Hepatocyte (in vitro differentiated cells): ENCODE data around the gene MAN1C1. TPM values are rescaled to one million over a fixed set of nuclear protein-coding genes. Genes with fewer than 3 reads are reported as not detected.

Experiments used
- DNase-seq: peaks from one replicate; pipeline ENCODE4 v3.0.0-alpha.2; 2016; ENCODE audit warnings: low spot score
- H2AFZ ChIP-seq: fragments of 200-600 bp; sonication (generic); 2 replicates; pipeline ENCODE4 v1.6.0; 2016; ENCODE audit warnings: antibody characterized with exemption, mild to moderate bottlenecking
- H3K27ac ChIP-seq: fragments of 200-600 bp; sonication (generic); 2 replicates; pipeline ENCODE4 v1.5.1; 2016; ENCODE audit warnings: mild to moderate bottlenecking
- H3K27me3 ChIP-seq: fragments of 200-600 bp; sonication (generic); 2 replicates; pipeline ENCODE4 v1.6.1; 2016
- H3K36me3 ChIP-seq: fragments of 200-600 bp; sonication (generic); replicated peaks from 2 replicates; pipeline ENCODE4 v1.5.1; 2016; ENCODE audit warnings: low read depth; ENCODE audit not compliant: insufficient read depth
- H3K4me1 ChIP-seq: fragments of 200-600 bp; sonication (generic); 2 replicates; pipeline ENCODE4 v1.5.1; 2016; ENCODE audit warnings: mild to moderate bottlenecking, moderate library complexity; ENCODE audit not compliant: insufficient read depth
- H3K4me2 ChIP-seq: fragments of 200-600 bp; sonication (generic); 2 replicates; pipeline ENCODE4 v1.6.0; 2016
- H3K4me3 ChIP-seq: fragments of 200-600 bp; sonication (generic); 2 replicates; pipeline ENCODE4 v1.5.1; 2016; ENCODE audit warnings: mild to moderate bottlenecking
- H3K79me2 ChIP-seq: fragments of 200-600 bp; sonication (generic); 2 replicates; pipeline ENCODE4 v1.6.0; 2017; ENCODE audit warnings: mild to moderate bottlenecking
- H3K9me2 ChIP-seq: fragments of 200-600 bp; sonication (generic); replicated peaks from 2 replicates; pipeline ENCODE4 v1.6.0; 2017; ENCODE audit warnings: mild to moderate bottlenecking; ENCODE audit not compliant: insufficient read depth
- H3K9me3 ChIP-seq: fragments of 200-600 bp; sonication (generic); 2 replicates; pipeline ENCODE4 v1.5.1; 2016; ENCODE audit warnings: low read depth, mild to moderate bottlenecking
- H4K20me1 ChIP-seq: fragments of 200-600 bp; sonication (generic); 2 replicates; pipeline ENCODE4 v1.6.0; 2016; ENCODE audit warnings: mild to moderate bottlenecking; ENCODE audit not compliant: insufficient read depth, poor library complexity, severe bottlenecking
- CTCF ChIP-seq: fragments of 200-600 bp; sonication (generic); IDR thresholded peaks from 2 replicates; pipeline ENCODE4 v1.5.1; 2016; ENCODE audit warnings: antibody characterized with exemption, mild to moderate bottlenecking; ENCODE audit not compliant: poor library complexity
- EZH2 ChIP-seq: fragments of 200-600 bp; sonication (generic); IDR thresholded peaks from 2 replicates; pipeline ENCODE4 v1.6.1; 2016; ENCODE audit warnings: antibody characterized with exemption, mild to moderate bottlenecking, borderline replicate concordance
- EZH2phosphoT487 ChIP-seq: fragments of 200-600 bp; sonication (generic); IDR thresholded peaks from one replicate; pipeline ENCODE4 v1.6.1; 2018; ENCODE audit warnings: antibody characterized with exemption, mild to moderate bottlenecking, low read depth, moderate library complexity; ENCODE audit not compliant: unreplicated experiment, severe bottlenecking
- WGBS: methylation state at CpG from one replicate; pipeline ENCODE4 v1.1.6; 2016; ENCODE audit warnings: low lambda C conversion rate; ENCODE audit errors: missing lambda C conversion rate; 5-methylcytosine and 5-hydroxymethylcytosine counted together
- polyA plus RNA-seq: library from polyadenylated mRNA; unstranded; fragments of >200 nt; fragmentation: Nextera tagmentation; extraction: Ambion mirVana; gene quantifications from 2 replicates; pipeline ENCODE4 v1.2.1, GENCODE V29; 2016
- total RNA-seq: library from RNA; depleted of rRNA; stranded (reverse); fragments of >200 nt; gene quantifications from 2 replicates; pipeline ENCODE4 v1.2.3, GENCODE V29; 2014

The MAN1C1 gene
- total and polyA plus RNA-seq, 2 experiments from 2014 or later = 20.6 to 29.3 TPM

DNA sequence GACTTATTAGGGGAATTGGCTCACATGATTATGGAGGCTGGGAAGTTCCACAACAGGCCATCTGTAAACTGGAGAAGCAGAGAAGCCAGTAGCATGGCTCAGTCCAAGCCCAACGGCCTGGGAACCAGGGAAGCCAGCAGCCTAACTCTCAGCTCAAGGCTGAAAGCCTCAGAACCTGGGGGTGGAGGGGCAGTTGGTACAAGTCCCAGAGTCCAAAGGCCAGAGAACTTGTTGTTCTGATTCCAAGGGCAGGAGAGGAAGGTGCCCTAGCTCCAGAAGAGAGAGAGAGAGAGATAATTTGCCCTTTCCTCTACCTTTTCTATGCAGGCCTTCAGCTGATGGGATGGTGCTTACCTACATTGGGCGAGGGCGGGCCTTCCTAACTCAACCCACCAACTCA, 55.3 kb downstream of the MAN1C1 start:
- WGBS = 89% methylated on average over 3 of the region's 3 CpGs
- no peak overlapping the region for H3K4me3 ChIP-seq
- DNase-seq = no peak
- no peak overlapping the region for H2AFZ ChIP-seq
- no peak overlapping the region for H3K4me2 ChIP-seq
- no peak overlapping the region for H3K27ac ChIP-seq
- H3K9me3 ChIP-seq = no peaks in the 10 kb centered on the region
- peaks cover 27% of the 10 kb centered on the region for H3K4me1 ChIP-seq
- H3K27me3 ChIP-seq = no peaks in the 10 kb centered on the region
- H4K20me1 ChIP-seq = no peaks in the 10 kb centered on the region
- H3K9me2 ChIP-seq = no peaks in the 10 kb centered on the region
- H3K36me3 ChIP-seq = no peaks in the 10 kb centered on the region
- TF ChIP-seq CTCF (no peak), EZH2phosphoT487 (no peak), EZH2 (no peak)
- H3K79me2 ChIP-seq = peaks cover 3% of the 10 kb centered on the region

DNA sequence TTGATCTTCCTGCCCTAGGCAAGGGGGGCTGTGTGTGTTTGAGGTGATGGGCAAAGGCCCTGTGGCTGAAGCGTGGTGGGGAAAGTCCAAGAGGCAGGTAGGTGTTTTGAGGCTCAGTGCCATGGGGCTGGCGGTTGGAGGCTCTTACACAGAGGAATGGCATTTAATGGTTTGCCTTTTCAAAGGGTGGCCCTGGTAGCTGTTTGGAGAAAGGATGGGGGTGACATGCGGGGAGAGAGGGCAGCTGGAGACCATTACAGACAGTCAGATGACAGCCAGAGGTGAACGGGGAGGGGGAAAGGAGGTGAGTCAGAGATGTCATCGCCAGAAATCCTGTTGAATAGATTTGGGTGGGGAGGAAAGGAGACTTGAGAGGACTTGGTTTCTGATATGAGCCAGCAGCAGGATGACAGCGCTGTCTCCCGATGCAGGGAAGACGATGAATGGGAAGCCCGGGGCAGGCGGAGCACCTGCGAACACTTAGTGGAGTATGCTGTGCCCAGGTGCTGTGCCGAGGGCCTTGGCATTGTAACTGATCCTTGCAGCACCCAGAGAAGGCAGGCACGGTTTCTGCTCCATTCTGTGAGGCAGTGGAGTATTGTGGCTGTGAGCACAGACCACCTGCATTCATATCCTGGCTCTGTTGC, 56.3 kb downstream of the MAN1C1 start:
- Histone ChIP-seq H2AFZ (no peak overlapping the region), H3K27me3 (no peaks in the 10 kb centered on the region), H3K36me3 (no peaks in the 10 kb centered on the region), H3K27ac (no peak overlapping the region), H3K4me1 (peaks cover 20% of the 10 kb centered on the region), H3K9me3 (no peaks in the 10 kb centered on the region), H4K20me1 (no peaks in the 10 kb centered on the region), H3K79me2 (peaks cover 3% of the 10 kb centered on the region), H3K4me3 (no peak overlapping the region), H3K4me2 (no peak overlapping the region), H3K9me2 (no peaks in the 10 kb centered on the region)
- TF ChIP-seq EZH2 (no peak), CTCF (no peak), EZH2phosphoT487 (no peak)
- no peak for DNase-seq
- WGBS = 81% methylated on average over 13 of the region's 13 CpGs

GRCh38 chr1:25673456-25673855, 56.9 kb downstream of the MAN1C1 start:
- H3K9me2 ChIP-seq = no peaks in the 10 kb centered on the region
- no peak for TF ChIP-seq CTCF
- no peak for TF ChIP-seq EZH2phosphoT487
- no peak for TF ChIP-seq EZH2
- DNase-seq = no peak
- no peak overlapping the region for H2AFZ ChIP-seq
- no peaks in the 10 kb centered on the region for H3K9me3 ChIP-seq
- WGBS = 89% methylated on average over 3 of the region's 3 CpGs
- no peaks in the 10 kb centered on the region for H4K20me1 ChIP-seq
- no peak overlapping the region for H3K27ac ChIP-seq
- H3K79me2 ChIP-seq = peaks cover 3% of the 10 kb centered on the region
- H3K4me3 ChIP-seq = no peak overlapping the region
- H3K4me2 ChIP-seq = no peak overlapping the region
- H3K36me3 ChIP-seq = no peaks in the 10 kb centered on the region
- H3K4me1 ChIP-seq = peaks cover 15% of the 10 kb centered on the region
- H3K27me3 ChIP-seq = no peaks in the 10 kb centered on the region
